ENCODE results near the gene RAPGEF5.

Gene RAPGEF5

GRCh38 chr7:22302951-22303423, 54.0 kb downstream of the RAPGEF5 start:
- no peak for DNase-seq

- DNase-seq, result no peak
Measured at GRCh38 chr7:22302193-22302592, 54.8 kb downstream of the RAPGEF5 start.

- no peak for DNase-seq
Measured at GRCh38 chr7:22301790-22302189, 55.2 kb downstream of the RAPGEF5 start.

DNA sequence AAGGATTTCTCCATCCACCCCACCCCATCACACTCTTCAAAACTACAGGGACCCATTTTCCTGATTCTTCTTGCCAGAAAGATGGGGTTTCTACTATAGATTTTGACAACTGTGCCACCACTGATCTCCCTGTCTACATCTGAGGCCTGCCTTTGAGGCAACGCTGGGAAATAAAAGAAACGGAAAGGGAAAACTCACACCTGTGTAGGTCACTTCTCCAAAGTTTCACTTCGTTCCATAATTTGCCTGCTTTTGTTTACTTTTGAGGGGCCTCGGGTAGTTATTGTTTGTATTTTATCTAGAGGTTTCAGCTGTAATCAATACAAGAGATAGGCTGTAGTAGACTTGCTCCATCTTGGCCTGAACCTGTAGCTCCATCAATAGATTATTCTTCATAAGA, 56.1 kb downstream of the RAPGEF5 start:
- DNase-seq, result no peak

- DNase-seq, result no peak
Measured at GRCh38 chr7:22296916-22297315, 60.0 kb downstream of the RAPGEF5 start.

- DNase-seq, result no peak
Measured at GRCh38 chr7:22296265-22296566, 60.7 kb downstream of the RAPGEF5 start.

DNA sequence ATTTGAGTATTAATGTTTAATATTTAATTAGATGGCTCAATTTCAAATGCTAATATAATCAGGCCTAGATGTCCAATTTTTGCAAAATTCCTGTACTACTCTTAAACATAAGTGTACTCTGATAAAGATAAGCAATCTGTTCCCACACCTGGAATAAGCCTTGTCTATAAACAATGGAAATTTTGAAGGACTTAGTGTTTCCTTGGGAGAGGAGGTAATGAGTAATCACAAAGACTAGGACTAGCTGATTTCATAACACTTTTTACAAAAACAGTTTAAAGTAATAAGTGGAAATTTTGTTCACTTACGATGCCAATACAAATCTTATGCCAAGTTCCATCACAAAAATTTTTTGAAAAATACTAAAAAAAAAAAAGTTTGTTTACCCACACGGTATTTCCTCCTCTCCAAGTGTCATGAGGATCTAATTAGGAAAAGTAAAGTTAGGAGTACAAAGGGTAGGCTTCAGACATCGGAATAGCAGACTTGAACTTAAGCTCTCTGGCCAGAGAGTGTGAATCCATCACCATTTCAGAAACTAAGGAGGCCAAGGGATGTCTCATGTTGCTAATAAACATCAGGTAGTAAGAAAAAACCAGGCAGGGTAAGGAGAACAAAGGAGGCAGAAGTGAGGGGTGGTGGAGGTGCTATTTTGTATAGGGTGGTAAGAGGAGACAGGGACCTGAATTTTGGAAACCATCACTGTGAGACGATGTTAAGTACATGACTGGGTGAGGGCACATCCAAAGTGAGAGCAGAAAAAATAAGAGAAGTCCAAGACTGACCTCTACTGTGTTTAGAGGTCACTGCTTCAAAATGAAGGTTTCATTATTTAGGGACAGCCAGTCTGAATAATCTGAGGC, 61.3 kb downstream of the RAPGEF5 start:
- peak; percentile 15 for DNase-seq

DNA sequence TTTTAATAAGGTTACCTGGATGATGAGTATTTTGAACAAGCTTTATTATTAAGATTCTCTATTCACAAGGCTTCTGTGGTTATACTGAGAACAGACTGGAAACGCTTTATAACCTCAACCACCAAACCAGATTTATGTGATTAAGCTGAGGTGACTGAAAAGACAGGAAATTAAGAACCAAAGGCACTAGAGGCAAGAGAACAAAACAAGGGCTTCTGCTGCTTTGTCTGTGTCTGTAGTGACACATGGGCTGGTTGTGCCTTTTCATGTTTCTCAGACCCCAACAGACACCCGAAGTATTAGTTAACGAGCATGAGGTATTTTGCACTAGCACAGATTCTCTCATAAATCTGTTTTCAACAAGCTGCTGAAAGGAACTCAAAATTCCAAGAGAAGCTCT, 64.4 kb downstream of the RAPGEF5 start:
- DNase-seq, result peak; percentile 27

GRCh38 chr7:22291977-22292376, 65.0 kb downstream of the RAPGEF5 start:
- peak; percentile 34 for DNase-seq

GRCh38 chr7:22288202-22288601, 68.8 kb downstream of the RAPGEF5 start:
- DNase-seq, result no peak

- DNase-seq, result no peak
Measured at GRCh38 chr7:22287412-22287811, 69.5 kb downstream of the RAPGEF5 start.

DNA sequence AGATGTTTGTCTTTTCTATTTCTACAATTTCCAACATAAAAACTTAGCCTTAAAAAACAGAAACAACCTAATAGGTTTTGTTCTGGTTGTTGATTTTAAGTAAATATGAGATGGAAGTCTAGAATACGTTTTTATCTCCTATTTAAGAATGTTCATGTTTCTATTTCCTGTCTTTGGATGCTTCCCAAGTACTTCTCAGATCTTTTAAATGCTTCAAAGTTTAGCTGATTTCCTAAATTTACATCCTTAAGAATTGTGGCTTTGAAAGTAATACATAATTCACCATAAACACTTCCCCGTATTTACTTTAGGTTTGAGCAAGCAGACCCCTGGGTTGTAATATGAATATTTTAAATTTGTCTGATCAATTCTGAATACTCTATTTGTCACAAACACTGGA, 70.5 kb downstream of the RAPGEF5 start:
- DNase-seq, result no peak

- no peak for DNase-seq
Measured at GRCh38 chr7:22281481-22281880, 75.5 kb downstream of the RAPGEF5 start.

DNA sequence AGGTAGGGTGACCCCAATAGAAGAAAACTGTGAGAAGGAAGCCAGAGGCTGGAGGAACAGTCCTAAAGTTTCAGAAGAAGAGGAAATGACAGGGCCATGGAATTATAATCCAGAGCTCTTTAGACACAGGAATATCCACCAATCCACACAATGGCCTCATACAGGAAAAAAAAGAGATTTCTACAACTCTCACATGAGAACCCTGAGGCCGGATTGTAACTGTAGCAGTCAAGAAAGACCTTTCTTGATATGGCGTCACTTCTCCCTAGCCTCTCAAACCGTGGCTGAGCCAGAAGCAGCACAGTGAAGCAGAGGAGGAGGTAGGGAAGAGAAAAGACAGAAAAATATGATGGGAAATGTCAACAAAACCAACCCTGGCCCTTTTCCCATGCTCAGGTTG, 76.9 kb downstream of the RAPGEF5 start:
- no peak for DNase-seq

GRCh38 chr7:22278660-22279059, 78.3 kb downstream of the RAPGEF5 start:
- DNase-seq, result no peak

- no peak for DNase-seq
Measured at GRCh38 chr7:22277375-22277774, 79.6 kb downstream of the RAPGEF5 start.

DNA sequence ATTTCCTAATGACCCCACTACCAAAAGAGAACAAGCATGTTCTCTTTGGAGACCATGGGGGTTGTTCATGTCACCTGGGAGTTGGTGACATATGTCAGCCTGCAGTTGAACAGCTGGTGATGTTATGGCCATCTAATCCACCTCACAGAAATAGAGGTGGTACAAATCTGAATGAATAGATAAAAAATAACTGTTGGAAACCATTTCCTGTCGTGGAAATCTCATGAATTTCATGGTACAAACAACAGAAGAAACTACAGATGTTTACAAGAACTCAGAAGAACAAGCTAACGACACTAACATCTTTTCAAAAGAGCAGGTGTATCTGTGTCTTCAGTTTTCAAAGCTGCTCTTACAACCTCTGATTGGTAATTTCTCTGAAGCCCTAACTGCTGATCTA, 81.3 kb downstream of the RAPGEF5 start:
- no peak for DNase-seq

DNA sequence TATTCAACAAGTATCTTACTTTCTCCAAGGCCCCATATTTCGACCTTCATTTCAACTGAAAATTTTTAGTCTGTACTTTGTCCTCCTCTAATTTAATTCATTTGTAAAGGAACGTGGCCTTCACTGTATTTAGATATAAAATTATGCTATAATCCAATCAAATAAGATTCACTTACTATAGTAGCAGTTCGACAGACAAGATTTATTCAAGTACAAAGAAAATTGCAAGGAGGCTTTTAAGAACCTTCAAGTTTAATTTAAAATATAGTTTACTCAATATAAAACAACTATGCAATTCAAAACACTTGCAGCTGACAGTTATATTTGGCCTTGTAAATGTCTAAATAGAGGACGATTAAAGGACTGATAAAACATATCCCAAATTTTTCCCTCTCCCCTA, 85.6 kb downstream of the RAPGEF5 start:
- no peak for DNase-seq

DNA sequence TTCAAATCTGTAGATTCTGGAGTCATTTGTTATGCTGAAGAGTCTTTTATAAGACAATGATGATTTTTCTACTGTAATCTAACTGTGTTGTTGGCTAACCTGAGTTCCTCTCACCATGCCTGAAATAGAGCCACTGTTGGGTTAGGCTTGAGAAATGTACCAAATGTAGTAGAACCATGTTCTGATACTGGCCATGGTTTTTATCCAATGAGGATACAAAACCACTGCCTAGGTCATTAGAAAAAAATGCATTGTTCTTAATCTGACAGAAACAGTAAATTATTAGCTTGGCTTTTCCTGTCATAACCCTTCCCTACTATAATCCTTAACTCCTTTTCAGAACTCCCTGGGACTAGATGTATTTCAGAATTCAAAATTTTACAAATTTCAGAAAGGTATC, 86.6 kb downstream of the RAPGEF5 start:
- no peak for DNase-seq

GRCh38 chr7:22269963-22270362, 87.0 kb downstream of the RAPGEF5 start:
- no peak for DNase-seq

GRCh38 chr7:22268884-22269421, 88.0 kb downstream of the RAPGEF5 start:
- no peak for DNase-seq

- DNase-seq, result no peak
Measured at GRCh38 chr7:22267930-22268615, 88.9 kb downstream of the RAPGEF5 start.

GRCh38 chr7:22262538-22262937, 94.4 kb downstream of the RAPGEF5 start:
- DNase-seq, result no peak

- no peak for DNase-seq
Measured at GRCh38 chr7:22256541-22257096, 100.3 kb downstream of the RAPGEF5 start.

Data from retina (tissue), 1 donor.